Erythroblast (primary cell): ENCODE data around the gene MESD.

Source experiments
- DNase-seq, 2 experiments: peaks; one replicate each; lab custom pipeline; 2025; lab: John Stamatoyannopoulos, UW
- GATA1 ChIP-seq: IDR thresholded peaks from 2 replicates; pipeline ENCODE4 v1.6.1; 2011; ENCODE audit warnings: low read depth, mild to moderate bottlenecking, control low read depth, low read length, moderate library complexity
- POLR2A ChIP-seq: IDR thresholded peaks from 2 replicates; pipeline ENCODE4 v1.6.1; 2011; ENCODE audit warnings: mild to moderate bottlenecking, low read length

MESD gene

GRCh38 chr15:80936288-80937078 is 53.1 kb downstream of the MESD start:
- no peak for TF ChIP-seq POLR2A
- TF ChIP-seq GATA1: no peak
- DNase-seq: no peak

GRCh38 chr15:80934761-80935221 is 54.8 kb downstream of the MESD start:
- TF ChIP-seq GATA1 (no peak), POLR2A (no peak)
- no peak for DNase-seq

DNA sequence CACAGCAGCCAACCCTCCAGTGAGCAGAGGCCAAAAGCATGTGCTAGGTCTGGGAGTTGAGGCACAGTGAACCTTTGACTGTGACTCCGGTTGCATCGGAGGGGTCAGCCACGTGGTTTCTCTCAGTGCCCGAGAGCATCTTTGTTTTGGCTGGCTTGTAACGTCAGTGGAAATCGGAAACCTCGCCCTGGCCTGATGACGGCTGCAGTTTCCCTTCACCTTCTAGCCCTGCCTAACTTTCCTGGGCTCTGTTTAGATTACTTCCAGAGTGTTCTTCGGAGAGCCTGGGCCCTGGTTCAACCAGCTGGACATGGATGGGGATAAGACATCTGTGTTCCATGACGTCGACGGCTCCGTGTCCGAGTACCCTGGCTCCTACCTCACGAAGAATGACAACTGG is 56.6 kb downstream of the MESD start:
- DNase-seq: no peak
- TF ChIP-seq GATA1 (no peak), POLR2A (no peak)

DNA sequence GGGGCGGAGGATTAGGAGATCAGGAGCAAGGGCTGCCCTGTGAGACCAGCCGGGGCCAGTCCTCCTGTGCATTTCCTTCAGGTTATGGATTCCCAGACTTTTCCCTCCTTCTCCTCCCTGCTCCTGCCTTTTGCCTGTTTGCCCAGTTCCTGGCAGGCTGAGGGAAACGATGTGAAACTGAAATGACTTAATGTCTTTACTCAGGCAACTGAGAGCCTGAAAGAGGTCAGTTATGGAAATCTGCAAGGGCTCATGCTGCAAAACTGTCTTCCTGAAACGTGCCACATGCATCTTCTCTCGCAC is 57.2 kb downstream of the MESD start:
- DNase-seq: no peak
- TF ChIP-seq GATA1 (no peak), POLR2A (no peak)

DNA sequence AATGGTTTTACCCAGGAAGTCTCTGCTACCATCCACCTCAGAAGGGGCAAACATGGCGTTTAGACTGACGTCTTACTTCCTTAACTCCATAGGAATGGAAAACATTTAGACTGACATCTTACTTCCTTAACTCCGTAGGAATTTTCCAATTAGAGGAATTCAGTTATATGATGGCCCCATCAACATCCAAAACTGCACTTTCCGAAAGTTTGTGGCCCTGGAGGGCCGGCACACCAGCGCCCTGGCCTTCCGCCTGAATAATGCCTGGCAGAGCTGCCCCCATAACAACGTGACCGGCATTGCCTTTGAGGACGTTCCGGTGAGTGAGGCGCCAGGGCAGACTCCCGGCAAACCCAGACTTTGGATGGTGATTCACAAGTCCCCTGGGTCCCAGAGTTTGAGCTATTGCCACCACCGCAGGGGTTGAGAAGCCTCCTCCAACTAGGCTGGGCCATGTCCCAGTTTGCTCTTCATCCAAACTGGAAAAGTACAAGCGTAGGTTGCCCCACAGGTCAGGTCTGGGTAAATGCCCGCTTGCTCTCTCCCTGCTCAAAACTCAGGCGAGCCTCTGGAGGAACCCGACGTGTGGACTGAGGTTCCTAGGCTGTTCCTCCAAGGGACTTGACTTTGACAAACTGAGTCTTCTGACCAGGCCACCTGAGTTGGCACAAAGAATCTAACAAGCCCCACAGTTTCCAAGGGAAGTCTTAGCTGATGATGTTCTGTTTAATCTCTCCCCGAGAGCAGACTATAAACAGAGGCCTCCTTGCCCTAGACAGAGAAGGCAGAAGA is 57.7 kb downstream of the MESD start:
- no peak for DNase-seq
- TF ChIP-seq POLR2A: no peak
- TF ChIP-seq GATA1: no peak

- no peak for DNase-seq
- no peak for TF ChIP-seq POLR2A
- TF ChIP-seq GATA1: no peak
Measured at GRCh38 chr15:80931191-80931590, 58.4 kb downstream of the MESD start.

DNA sequence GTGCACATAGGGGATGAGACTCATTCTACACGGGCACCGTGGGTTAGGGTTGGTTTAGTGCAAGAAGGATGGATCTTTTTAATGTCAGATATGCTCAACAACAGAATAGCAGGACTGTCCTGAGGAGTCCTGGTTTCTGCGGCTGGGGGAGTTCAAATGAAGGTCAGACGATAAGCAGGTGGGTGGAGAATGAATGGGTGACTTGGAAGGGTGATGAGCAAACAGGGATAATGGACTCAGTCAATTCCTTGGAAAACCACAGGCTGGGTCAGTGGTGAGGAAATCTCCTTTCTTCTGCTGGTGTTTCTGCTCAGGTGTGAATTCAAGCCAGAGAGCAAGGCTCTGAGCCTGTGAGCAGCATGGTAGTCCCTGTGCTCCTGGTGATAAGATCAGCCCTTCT is 59.9 kb downstream of the MESD start:
- DNase-seq: no peak
- TF ChIP-seq POLR2A: no peak
- TF ChIP-seq GATA1: no peak

- DNase-seq: no peak
- TF ChIP-seq GATA1: no peak
- no peak for TF ChIP-seq POLR2A
Measured at GRCh38 chr15:80929225-80929624, 60.4 kb downstream of the MESD start.

GRCh38 chr15:80926126-80926525 is 63.5 kb downstream of the MESD start:
- TF ChIP-seq GATA1 (no peak), POLR2A (no peak)
- no peak for DNase-seq

GRCh38 chr15:80925597-80926059 is 64.0 kb downstream of the MESD start:
- DNase-seq: no peak
- TF ChIP-seq GATA1 (no peak), POLR2A (no peak)

- TF ChIP-seq POLR2A (no peak), GATA1 (no peak)
Measured at GRCh38 chr15:80924278-80924677, 65.3 kb downstream of the MESD start.

GRCh38 chr15:80923668-80924067 is 66.0 kb downstream of the MESD start:
- TF ChIP-seq GATA1: no peak
- TF ChIP-seq POLR2A: no peak
- DNase-seq: no peak

More at GRCh38 chr15:80924278-80924677, 65.3 kb downstream of the MESD start:
- DNase-seq: no peak

GRCh38 chr15:80921736-80922410 is 67.7 kb downstream of the MESD start:
- no peak for TF ChIP-seq GATA1
- TF ChIP-seq POLR2A: no peak
- DNase-seq: no peak
